H9 (cell line): ENCODE data around the gene CXCL5. TPM values are rescaled to one million over a fixed set of nuclear protein-coding genes. Genes with fewer than 3 reads are reported as not detected.

Experiments
- DNase-seq: peaks from one replicate; pipeline ENCODE4 v3.0.0-alpha.2; 2017
- H2AFZ ChIP-seq: one replicate; pipeline ENCODE4 v1.6.1; 2013; ENCODE audit warnings: mild to moderate bottlenecking, low read length, control low read depth, moderate library complexity
- H2AK5ac ChIP-seq: 2 replicates; pipeline ENCODE4 v1.6.1; 2013; ENCODE audit warnings: low read length, control low read depth, mixed read lengths; ENCODE audit not compliant: insufficient read length
- H2BK120ac ChIP-seq: one replicate; pipeline ENCODE4 v1.6.1; 2013; ENCODE audit warnings: low read depth, mild to moderate bottlenecking, low read length, control low read depth, inconsistent platforms; ENCODE audit not compliant: poor library complexity, severe bottlenecking
- H2BK12ac ChIP-seq: 2 replicates; pipeline ENCODE4 v1.6.1; 2013; ENCODE audit warnings: low read length, control low read depth, mixed read lengths, low read depth; ENCODE audit not compliant: insufficient read length
- H2BK15ac ChIP-seq: 2 replicates; pipeline ENCODE4 v1.6.1; 2013; ENCODE audit warnings: low read depth, low read length, control low read depth
- H2BK20ac ChIP-seq: one replicate; pipeline ENCODE4 v1.6.1; 2013; ENCODE audit warnings: low read depth, mild to moderate bottlenecking, low read length, control low read depth, inconsistent platforms; ENCODE audit not compliant: poor library complexity, severe bottlenecking
- H2BK5ac ChIP-seq: 2 replicates; pipeline ENCODE4 v1.6.1; 2013; ENCODE audit warnings: low read length, control low read depth, mixed read lengths; ENCODE audit not compliant: insufficient read length
- H3K14ac ChIP-seq: 2 replicates; pipeline ENCODE4 v1.6.1; 2013; ENCODE audit warnings: low read length, control low read depth; ENCODE audit not compliant: insufficient read depth
- H3K18ac ChIP-seq: 2 replicates; pipeline ENCODE4 v1.6.1; 2013; ENCODE audit warnings: low read depth, mild to moderate bottlenecking, mixed read lengths, low read length, control low read depth; ENCODE audit not compliant: insufficient read length
- H3K23ac ChIP-seq: 2 replicates; pipeline ENCODE4 v1.6.1; 2013; ENCODE audit warnings: low read length, control low read depth, mixed read lengths, low read depth; ENCODE audit not compliant: insufficient read length
- H3K23me2 ChIP-seq: 2 replicates; pipeline ENCODE4 v1.6.1; 2013; ENCODE audit warnings: low read depth, mild to moderate bottlenecking, mixed read lengths, low read length, control low read depth; ENCODE audit not compliant: insufficient read length, poor library complexity, severe bottlenecking
- H3K27ac ChIP-seq: 2 replicates; pipeline ENCODE4 v1.5.1; 2013; ENCODE audit warnings: low read length, control low read depth, mixed read lengths, low read depth; ENCODE audit not compliant: insufficient read length
- H3K27me3 ChIP-seq: 2 replicates; pipeline ENCODE4 v1.6.1; 2013; ENCODE audit warnings: low read length, control low read depth, inconsistent platforms; ENCODE audit not compliant: insufficient read depth
- H3K4ac ChIP-seq: 2 replicates; pipeline ENCODE4 v1.6.1; 2013; ENCODE audit warnings: low read depth, mild to moderate bottlenecking, control low read depth, inconsistent platforms, low read length, moderate library complexity
- H3K4me1 ChIP-seq: 2 replicates; pipeline ENCODE4 v1.6.1; 2013; ENCODE audit warnings: low read length, control low read depth, inconsistent platforms; ENCODE audit not compliant: insufficient read depth
- H3K4me2 ChIP-seq: 2 replicates; pipeline ENCODE4 v1.6.1; 2013; ENCODE audit warnings: low read length, control low read depth, mixed read lengths; ENCODE audit not compliant: insufficient read length, insufficient read depth
- H3K56ac ChIP-seq: 2 replicates; pipeline ENCODE4 v1.6.1; 2013; ENCODE audit warnings: low read depth, mild to moderate bottlenecking, mixed read lengths, low read length, control low read depth; ENCODE audit not compliant: insufficient read length
- H3K79me1 ChIP-seq: 2 replicates; pipeline ENCODE4 v1.6.1; 2013; ENCODE audit warnings: low read depth, mild to moderate bottlenecking, moderate library complexity, low read length, control low read depth, inconsistent platforms; ENCODE audit not compliant: insufficient read depth, poor library complexity, severe bottlenecking
- H3K79me2 ChIP-seq: 2 replicates; pipeline ENCODE4 v1.6.1; 2013; ENCODE audit warnings: low read length, control low read depth, inconsistent platforms; ENCODE audit not compliant: insufficient read depth
- H3K9ac ChIP-seq: 2 replicates; pipeline ENCODE4 v1.6.1; 2013; ENCODE audit warnings: low read length, control low read depth, mixed read lengths; ENCODE audit not compliant: insufficient read length; ENCODE audit errors: extremely low read depth
- H3K9me3 ChIP-seq: one replicate; pipeline ENCODE4 v1.6.1; 2013; ENCODE audit warnings: low read depth, low read length, inconsistent platforms; ENCODE audit not compliant: control insufficient read depth
- H3T11ph ChIP-seq: one replicate; pipeline ENCODE4 v1.6.1; 2013; ENCODE audit warnings: mild to moderate bottlenecking, low read length, control low read depth, inconsistent platforms
- H4K20me1 ChIP-seq: one replicate; pipeline ENCODE4 v1.6.1; 2013; ENCODE audit not compliant: control insufficient read depth, insufficient read length, insufficient read depth
- H4K5ac ChIP-seq: 2 replicates; pipeline ENCODE4 v1.6.1; 2013; ENCODE audit warnings: low read depth, mild to moderate bottlenecking, mixed read lengths, low read length, control low read depth; ENCODE audit not compliant: insufficient read length
- H4K8ac ChIP-seq: replicated peaks from 2 replicates; pipeline ENCODE4 v1.6.1; 2013; ENCODE audit warnings: low read length, control low read depth, mixed read lengths, low read depth; ENCODE audit not compliant: insufficient read length
- H4K91ac ChIP-seq: 2 replicates; pipeline ENCODE4 v1.6.1; 2013; ENCODE audit warnings: low read depth, mild to moderate bottlenecking, moderate library complexity, mixed read lengths, low read length, control low read depth; ENCODE audit not compliant: insufficient read length
- H3K27ac Mint-ChIP-seq, 3 experiments: 2 replicates in 2 of 3; 3 replicates in 1 of 3; pipeline ENCODE4 v1.8.0; 2020 to 2021; ENCODE audit warnings: mixed read lengths in 3 of 3, mild to moderate bottlenecking in 1 of 3, moderate library complexity in 1 of 3
- H3K27me3 Mint-ChIP-seq: 2 replicates; pipeline ENCODE4 v1.8.0; 2021; ENCODE audit warnings: low read depth, mild to moderate bottlenecking, moderate library complexity, mixed read lengths
- H3K36me3 Mint-ChIP-seq, 3 experiments: 2 replicates in 2 of 3; 3 replicates in 1 of 3; pipeline ENCODE4 v1.8.0; 2020 to 2021; ENCODE audit warnings: low read depth in 3 of 3, mixed read lengths in 3 of 3; ENCODE audit not compliant: insufficient read depth in 1 of 3
- H3K4me1 Mint-ChIP-seq, 2 experiments: 2 replicates each; pipeline ENCODE4 v1.8.0; 2020; ENCODE audit warnings: mixed read lengths in 2 of 2
- H3K4me3 Mint-ChIP-seq, 2 experiments: 2 replicates in 1 of 2; 3 replicates in 1 of 2; pipeline ENCODE4 v1.8.0; 2020 to 2021; ENCODE audit warnings: mild to moderate bottlenecking in 2 of 2, mixed read lengths in 2 of 2, moderate library complexity in 1 of 2
- H3K9me3 Mint-ChIP-seq, 2 experiments: 2 replicates in 1 of 2; 3 replicates in 1 of 2; pipeline ENCODE4 v1.8.0; 2020; ENCODE audit warnings: mild to moderate bottlenecking in 2 of 2, mixed read lengths in 2 of 2, moderate library complexity in 1 of 2
- CTCF ChIP-seq: fragments of 200-600 bp; sonication (generic); conservative IDR thresholded peaks from 3 replicates; pipeline ENCODE4 v1.8.0; 2021; ENCODE audit warnings: antibody characterized with exemption, mild to moderate bottlenecking
- total RNA-seq: library from RNA; stranded (reverse); gene quantifications from 2 replicates; pipeline ENCODE4 v1.2.1, GENCODE V29; 2021

The CXCL5 gene
- total RNA-seq, 1 experiment from 2014 or later: 9.2 TPM

DNA sequence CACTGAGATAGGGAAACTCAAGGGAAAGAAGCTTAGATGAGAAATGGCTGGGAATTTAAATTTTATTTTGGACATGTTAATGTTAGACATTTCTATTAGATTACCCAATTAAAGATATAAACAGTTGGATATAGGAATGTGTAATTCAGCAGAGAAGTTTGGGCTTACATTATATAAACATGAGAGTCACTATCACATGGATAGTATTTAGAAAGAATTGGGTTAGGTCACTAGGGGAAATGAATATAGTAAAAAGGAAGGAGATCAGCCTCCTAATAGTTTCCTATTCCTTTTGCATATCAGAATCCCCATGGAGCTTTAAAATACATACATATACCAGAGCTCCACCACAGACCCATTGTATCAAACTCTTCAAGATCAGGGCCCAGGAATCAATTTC, 19.6 kb upstream of the CXCL5 start:
- H3K23ac ChIP-seq: no peak overlapping the region
- H3K9me3 ChIP-seq: no peaks in the 10 kb centered on the region
- Mint-ChIP-seq H3K27ac (no peak overlapping the region), H3K9me3 (peaks cover 0 to 3% of the 10 kb centered on the region in 2 experiments; a peak in 3 of 5 replicates), H3K4me1 (peaks cover 18 to 24% of the 10 kb centered on the region in 2 experiments), H3K27me3 (no peaks in the 10 kb centered on the region), H3K36me3 (peaks cover 0 to 4% (median 1%) of the 10 kb centered on the region in 3 experiments; a peak in 3 of 7 replicates), H3K4me3 (no peak overlapping the region)
- H3K14ac ChIP-seq: no peak overlapping the region
- H2BK20ac ChIP-seq: no peak overlapping the region
- no peak overlapping the region for H3K27ac ChIP-seq
- no peak overlapping the region for H3K56ac ChIP-seq
- no peak overlapping the region for H3T11ph ChIP-seq
- H2BK15ac ChIP-seq: no peak overlapping the region
- H3K79me2 ChIP-seq: no peaks in the 10 kb centered on the region
- no peak overlapping the region for H2AFZ ChIP-seq
- no peaks in the 10 kb centered on the region for H3K23me2 ChIP-seq
- no peak overlapping the region for H2AK5ac ChIP-seq
- H4K20me1 ChIP-seq: no peaks in the 10 kb centered on the region
- no peak overlapping the region for H3K4ac ChIP-seq
- peaks cover 5% of the 10 kb centered on the region; the same call in 1 of the 2 replicates for H3K4me1 ChIP-seq
- TF ChIP-seq CTCF: no peak
- DNase-seq: no peak
- no peak overlapping the region for H2BK5ac ChIP-seq
- no peak overlapping the region for H2BK120ac ChIP-seq
- H4K8ac ChIP-seq: no peak overlapping the region
- no peak overlapping the region for H3K4me2 ChIP-seq
- no peak overlapping the region for H3K18ac ChIP-seq
- H3K79me1 ChIP-seq: no peaks in the 10 kb centered on the region
- H2BK12ac ChIP-seq: no peak overlapping the region
- no peak overlapping the region for H4K91ac ChIP-seq
- H3K27me3 ChIP-seq: no peaks in the 10 kb centered on the region
- H3K9ac ChIP-seq: no peak overlapping the region
- H4K5ac ChIP-seq: no peak overlapping the region
